Uterus (tissue), 2 donors: ENCODE measurements around the gene LCE2B.

Experiments
- POLR2A ChIP-seq, 2 donors: fragments of 450-650 bp; IDR thresholded peaks; one replicate each; pipeline ENCODE4 v1.6.1; 2016; ENCODE audit warnings: antibody characterized with exemption in 2 of 2, mild to moderate bottlenecking in 1 of 2, moderate library complexity in 1 of 2
- TF ChIP-seq, protein P1 (sequence below), 4 experiments: fragments of 200-600 bp in 2 of 4; fragments of 450-650 bp in 2 of 4; sonication (generic) in 2 of 4; IDR thresholded peaks; one replicate each; pipeline ENCODE4 v1.5.1; 2016 to 2019; ENCODE audit warnings: antibody characterized with exemption in 4 of 4, mild to moderate bottlenecking in 2 of 4, moderate library complexity in 1 of 4

DNA sequence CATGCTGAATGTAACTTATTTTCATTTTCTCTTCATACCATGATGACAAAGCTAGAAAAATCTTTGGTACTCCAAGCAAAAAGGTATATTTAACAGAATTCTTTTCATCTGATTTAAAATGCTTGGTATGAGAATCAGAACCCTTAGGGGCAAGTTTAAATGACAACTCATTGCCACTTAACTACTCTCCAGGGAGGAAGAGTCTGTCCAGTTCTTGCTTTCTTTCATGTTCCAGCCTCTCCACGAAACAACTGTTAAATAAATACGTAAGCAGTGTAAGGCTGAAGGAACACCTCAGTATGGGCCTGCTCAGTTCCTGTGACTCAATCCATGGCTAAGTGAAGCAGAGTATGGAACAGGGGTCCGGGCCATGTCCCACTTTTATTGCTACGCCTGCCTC is 13.8 kb downstream of the LCE2B start:
- TF ChIP-seq, protein P1, sequence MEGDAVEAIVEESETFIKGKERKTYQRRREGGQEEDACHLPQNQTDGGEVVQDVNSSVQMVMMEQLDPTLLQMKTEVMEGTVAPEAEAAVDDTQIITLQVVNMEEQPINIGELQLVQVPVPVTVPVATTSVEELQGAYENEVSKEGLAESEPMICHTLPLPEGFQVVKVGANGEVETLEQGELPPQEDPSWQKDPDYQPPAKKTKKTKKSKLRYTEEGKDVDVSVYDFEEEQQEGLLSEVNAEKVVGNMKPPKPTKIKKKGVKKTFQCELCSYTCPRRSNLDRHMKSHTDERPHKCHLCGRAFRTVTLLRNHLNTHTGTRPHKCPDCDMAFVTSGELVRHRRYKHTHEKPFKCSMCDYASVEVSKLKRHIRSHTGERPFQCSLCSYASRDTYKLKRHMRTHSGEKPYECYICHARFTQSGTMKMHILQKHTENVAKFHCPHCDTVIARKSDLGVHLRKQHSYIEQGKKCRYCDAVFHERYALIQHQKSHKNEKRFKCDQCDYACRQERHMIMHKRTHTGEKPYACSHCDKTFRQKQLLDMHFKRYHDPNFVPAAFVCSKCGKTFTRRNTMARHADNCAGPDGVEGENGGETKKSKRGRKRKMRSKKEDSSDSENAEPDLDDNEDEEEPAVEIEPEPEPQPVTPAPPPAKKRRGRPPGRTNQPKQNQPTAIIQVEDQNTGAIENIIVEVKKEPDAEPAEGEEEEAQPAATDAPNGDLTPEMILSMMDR (IDR thresholded peaks at IDR 0.05), result no peak
- no peak for TF ChIP-seq POLR2A (IDR thresholded peaks at IDR 0.05)
